ENCODE measurements around the gene RMND5A.
"Not testable (repeated sequence)": the region's sequence is repeated elsewhere in the genome, so short reads cannot be mapped to it uniquely, and the experiment has no call there.

RMND5A gene

GRCh38 chr2:86714579-86715173 is 5.4 kb upstream of the RMND5A start:
- DNase-seq = not testable (repeated sequence)

DNA sequence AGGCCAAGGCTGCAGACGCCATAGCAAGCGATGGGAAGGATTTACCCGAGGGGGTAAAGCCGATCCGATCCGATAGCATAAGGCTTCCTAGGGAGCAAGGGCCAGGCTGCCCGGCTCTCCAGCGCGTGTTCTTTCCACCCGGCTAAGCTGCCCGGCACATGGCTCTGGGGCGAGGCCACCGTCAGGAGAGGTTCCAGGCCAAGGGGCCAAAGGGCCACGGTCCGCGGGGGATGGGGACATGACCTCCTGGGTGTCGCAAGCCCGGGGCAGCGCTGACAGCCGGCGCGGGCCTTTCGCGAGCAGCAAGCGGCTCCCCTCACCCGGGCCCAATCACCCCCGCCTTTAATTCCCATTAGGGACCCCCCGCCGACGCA is 841 bp upstream of the RMND5A start:
- DNase-seq = not testable (repeated sequence)

DNA sequence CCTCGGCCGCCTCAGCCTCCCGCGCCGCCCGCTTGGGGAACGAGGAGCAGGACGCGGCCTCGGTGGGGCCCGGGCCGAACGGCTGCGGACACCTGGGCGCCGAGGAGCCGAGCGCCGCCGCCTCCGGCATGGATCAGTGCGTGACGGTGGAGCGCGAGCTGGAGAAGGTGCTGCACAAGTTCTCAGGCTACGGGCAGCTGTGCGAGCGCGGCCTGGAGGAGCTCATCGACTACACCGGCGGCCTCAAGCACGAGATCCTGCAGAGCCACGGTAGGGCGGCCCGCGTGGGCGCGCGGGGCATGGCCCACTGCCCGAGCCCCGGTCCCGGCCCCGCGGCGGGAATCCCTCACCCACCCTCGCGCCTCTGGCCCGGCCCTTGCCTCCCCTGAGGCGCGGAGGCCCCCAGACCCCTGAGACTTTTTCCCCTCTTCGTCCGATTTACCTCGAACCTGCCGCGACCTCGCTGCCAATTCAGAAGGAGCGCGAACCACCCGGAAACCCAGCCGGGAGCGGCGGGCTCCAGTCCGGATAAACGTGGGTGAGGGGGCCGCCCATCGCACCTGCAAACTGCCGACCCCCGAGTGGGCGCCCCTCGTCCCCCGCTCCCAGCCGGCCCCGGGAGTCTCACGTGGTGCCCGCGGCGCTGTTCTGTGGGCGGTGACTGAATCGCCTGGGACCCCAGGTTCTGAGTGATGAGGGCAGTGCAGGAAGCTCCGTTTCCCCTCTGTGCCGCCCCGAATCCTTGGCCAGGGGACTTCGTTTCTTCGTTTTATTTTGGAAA is 639 bp downstream of the RMND5A start:
- peak in 22 of 51 donors; percentile 2 to 47 (median 22) for DNase-seq

DNA sequence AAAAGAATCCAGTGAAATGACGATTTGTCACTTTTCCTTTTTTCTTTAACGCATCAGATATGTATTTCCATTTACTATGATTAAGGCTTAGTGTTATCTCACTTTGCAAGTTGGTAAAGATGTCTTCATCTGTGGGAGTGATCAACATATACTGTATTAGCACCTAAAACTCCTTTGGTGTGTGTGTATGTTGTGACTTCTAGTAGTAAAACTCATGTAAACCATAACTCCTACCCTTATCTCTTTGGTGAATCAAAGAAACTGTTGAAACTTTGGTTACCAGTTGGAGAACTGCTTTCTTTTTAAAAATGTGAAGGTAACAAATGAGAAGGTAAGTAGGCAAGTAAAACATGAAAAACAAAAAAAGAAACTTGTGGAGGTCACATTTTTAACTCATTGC is 5.6 kb downstream of the RMND5A start:
- not testable (repeated sequence) for DNase-seq

GRCh38 chr2:86732040-86732525 is 12.0 kb downstream of the RMND5A start:
- not testable (repeated sequence) for DNase-seq

DNA sequence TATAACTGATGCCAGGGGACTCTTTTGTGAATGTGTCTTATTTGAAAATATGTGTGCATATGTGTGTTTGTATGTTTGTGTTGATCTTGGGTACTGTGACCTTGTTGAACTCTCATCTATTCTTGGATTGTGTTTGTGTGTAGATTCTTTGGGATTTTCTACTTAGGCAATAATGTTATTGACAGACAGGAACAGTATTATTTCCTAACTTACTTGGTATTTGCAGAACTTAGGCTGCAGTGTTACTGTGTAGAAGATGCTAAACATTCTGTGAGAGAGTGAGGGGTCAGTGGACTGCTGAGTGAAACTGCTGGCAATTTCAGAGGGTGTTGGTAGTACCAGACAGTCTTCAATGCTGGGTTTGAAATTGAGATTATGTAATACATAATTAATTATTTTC is 12.7 kb downstream of the RMND5A start:
- DNase-seq = not testable (repeated sequence)

DNA sequence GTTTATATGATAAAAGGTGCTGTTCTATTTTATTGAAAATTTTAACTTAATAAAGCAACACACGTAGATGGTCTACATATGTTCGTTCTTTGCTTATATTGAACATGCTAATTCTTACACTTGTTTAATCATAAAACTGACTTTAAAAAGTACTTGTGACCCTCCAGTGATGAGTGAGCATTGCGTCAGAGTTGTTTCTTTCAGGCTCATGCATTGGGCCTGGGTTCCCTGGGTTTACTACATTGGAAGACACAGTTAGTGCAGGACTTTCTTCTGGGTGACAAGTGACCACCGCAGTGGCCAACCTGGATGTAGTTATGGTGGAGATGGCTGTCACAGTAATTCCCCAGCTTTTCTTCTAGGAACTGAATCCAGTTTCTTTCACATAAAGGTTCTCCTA is 13.4 kb downstream of the RMND5A start:
- DNase-seq = not testable (repeated sequence)

- not testable (repeated sequence) for DNase-seq
Measured at GRCh38 chr2:86734896-86735295, 14.8 kb downstream of the RMND5A start.

- not testable (repeated sequence) for DNase-seq
Measured at GRCh38 chr2:86739485-86739884, 19.4 kb downstream of the RMND5A start.

- not testable (repeated sequence) for DNase-seq
Measured at GRCh38 chr2:86739889-86740288, 19.8 kb downstream of the RMND5A start.

DNA sequence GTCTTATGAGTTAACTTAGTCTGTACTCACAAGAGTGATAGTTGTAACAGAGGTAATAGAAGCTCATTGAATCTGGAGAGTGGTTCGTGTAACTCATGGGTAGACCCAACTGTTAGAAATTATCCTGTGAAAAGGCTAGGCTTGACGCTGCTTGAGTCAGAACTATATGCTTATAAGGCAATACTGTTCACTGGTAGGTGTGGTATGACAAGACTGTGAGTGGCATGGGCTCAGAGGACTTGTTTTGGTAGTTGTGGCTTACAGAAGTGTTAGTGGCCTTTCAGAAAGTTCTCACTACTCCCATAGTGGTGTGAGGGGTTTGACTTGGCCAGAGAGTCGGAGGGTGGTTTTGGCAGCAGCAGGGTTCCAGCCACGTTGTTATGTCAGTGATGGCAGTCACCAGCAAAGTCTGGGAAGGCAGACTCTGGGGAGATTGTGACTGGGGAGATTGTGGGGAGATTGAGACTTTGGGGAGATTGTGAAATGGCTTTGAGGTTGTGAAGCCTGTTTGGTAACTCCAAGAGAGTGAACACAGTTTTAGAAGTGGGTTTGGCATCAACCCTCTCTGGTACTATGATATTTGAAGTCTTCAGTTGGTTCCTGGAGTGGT is 21.9 kb downstream of the RMND5A start:
- DNase-seq = not testable (repeated sequence)

DNA sequence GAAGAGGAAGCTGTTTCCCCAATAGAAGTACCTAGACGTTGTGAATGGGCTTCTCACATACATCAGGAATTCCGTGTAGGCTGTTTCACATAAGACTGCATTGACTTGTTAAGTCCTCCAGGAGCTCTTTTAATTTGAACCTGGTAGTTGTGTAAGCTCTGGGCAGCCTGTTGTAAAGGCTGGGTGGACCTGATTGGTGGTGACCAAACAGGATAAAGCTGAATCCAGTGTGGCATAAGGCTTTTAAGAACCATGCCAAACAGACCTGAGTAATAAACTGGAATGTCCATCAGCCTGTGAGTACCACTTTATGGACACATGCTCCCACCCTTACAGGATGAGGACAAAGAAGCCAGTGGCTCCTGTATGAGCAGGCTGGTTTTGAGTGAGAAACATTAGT is 24.1 kb downstream of the RMND5A start:
- DNase-seq = no peak

DNA sequence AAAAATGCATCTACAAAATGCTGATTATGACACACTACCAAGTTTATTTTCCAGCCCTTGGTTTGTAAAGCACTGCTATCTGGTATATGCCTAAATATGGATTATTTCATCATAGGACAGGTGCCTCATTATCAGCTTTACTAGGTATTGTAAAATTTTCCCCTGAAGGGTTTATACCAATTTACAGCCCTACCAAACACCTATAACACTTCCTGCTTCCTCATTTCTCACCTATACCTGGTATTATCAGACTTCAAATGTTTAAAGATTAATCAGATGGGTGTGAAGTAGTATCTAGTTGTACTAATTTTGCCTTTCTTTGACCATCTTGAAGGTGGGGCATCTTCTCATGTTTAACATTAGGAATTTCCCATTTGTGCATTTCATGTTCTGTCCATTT is 26.8 kb downstream of the RMND5A start:
- no peak for DNase-seq

DNA sequence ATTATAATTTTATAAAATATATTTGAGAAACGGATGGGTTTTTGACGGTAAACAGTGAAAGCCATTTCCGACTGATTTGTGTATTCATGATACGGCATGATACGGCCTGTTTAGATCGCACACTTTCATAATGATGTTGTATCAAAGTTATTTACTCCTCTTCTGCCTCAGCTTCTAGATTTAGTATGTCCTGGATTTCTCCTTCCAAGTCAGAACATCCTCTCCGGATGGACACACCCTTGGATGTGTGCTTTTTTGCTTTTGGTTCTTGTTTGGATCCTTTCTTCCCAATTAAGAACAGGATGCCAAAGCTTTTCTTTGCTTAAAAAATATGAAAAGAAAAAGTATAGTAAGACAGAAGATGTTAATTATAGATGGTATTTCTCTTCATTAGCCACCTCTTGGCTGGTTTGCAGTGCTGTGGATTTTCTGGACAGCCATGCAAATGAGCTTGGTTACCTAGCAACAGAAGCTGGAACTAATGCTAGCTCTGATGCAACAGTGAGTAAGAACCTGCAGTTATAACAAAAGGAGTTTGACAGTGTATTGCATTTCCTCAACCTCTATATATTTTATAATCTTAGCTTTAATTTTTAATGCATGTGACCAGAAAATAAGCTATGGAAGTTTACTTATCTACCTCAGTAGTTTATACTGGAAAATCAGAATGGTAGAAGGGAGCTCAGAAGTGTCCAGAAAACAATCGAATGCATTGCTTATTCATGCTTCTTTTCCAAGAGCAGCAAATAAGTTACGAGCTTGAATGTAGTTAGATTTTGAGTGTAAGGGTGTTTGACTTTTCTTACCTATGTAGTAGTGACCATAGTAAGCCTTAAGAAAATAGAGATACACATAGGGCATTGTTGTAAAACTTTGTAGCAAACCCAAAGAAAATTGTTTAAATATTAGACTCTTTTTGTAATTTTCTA is 27.9 kb downstream of the RMND5A start:
- DNase-seq = peak in 21 of 51 donors; percentile 6 to 52 (median 16)

GRCh38 chr2:86750240-86750839 is 30.2 kb downstream of the RMND5A start:
- DNase-seq = no peak

DNA sequence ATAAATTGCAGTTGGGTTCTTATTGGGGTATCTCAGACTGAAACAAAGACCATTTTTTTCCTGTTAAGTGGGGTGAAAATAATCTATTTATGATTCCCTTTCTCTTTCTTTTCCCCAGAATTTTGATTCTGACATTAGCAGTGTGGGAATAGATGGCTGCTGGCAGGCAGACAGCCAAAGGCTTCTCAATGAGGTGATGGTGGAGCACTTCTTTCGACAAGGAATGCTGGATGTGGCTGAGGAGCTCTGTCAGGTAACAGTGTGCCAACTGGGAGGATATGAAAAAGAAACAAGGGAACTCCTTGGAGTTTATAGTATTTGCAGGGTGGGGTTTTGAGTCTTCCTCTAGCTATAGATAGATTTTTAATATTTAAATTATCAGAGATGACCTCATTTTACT is 31.7 kb downstream of the RMND5A start:
- DNase-seq = no peak

- no peak for DNase-seq
Measured at GRCh38 chr2:86752934-86753333, 32.8 kb downstream of the RMND5A start.

DNA sequence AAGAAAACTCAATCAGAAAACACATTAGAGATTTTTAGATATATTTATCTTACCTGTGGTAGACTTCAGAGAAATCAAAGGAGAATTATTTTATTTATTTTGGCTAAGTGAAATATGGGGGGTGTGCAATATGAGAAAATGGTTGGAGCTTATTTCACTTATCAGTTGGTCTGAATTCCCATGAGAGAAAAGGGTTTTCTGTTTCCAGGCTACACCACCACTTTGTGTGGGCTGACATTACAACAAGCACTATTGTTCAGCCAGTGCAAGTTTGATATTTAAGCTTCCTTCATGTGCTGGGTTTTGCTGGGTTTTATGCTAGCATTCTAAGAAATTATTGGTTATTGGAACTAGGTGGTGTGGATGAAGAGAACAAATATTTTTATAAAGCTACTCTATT is 33.5 kb downstream of the RMND5A start:
- DNase-seq = peak in 2 of 51 donors; percentile 8 to 22

DNA sequence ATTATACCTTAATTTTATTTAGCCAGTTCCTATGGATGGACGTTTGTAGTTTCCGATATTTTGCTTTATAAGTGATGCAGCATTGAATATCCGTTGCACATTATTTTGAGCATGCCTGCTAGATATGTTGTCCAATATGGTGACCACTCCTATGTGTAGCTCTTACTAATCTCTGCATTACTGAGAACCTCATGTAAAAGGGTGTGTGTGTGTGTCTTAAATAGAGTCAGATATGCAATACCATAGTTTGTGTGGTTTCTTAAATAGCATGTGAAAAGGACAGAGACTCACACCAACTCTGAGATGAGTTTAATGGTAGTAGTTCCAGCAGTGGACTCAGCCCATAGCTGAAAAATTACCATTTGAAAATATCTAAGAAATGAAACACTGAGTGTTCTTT is 38.3 kb downstream of the RMND5A start:
- no peak for DNase-seq

DNA sequence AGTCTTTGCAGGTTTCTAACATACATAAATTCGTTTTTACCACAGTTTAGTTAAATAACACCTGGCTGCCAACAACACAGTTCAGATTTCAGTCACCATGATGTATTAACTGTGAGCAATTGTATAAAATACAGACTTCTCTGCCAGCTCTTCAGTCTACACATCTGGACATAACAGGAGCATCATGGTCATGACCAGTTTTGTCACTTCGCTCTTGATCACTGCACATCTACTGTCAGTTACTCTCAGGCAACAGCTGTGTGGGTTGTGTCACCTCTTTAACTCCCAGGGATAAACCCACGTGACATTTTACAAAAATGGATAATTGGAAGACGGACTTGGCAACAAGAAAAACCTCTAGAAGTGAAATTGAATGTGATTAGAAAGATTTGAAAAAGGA is 40.3 kb downstream of the RMND5A start:
- DNase-seq = no peak

Data from hypothalamus (tissue), 51 donors.